ENCODE measurements around the gene SNRNP35.

DNA sequence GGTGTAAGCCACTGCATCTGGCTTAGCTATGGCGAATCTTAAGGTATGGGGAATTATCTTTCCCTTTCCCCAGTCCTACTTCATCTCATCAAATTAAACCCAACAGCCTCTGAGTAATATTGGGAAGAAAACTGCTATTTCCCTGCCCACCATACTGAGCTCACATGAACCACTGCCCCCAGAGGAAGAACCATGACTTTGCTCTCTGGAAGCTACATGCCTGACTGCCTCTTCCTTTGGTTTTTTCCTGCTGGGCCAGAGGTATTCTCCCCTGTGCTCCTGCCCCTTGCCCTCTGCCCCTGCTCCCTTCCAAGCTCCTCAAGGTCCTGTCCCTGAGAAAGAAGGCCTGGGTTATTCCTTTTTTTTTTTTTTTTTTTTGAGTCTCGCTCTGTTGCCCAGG, 36.6 kb upstream of the SNRNP35 start:
- no peak for TF ChIP-seq ZNF747 (tag by site-specific recombination; IDR thresholded peaks at IDR 0.05)
- no peak for TF ChIP-seq ZBTB7A (tag by site-specific recombination; IDR thresholded peaks at IDR 0.05; ENCODE audit: low read depth)
- TF ChIP-seq, protein P1, sequence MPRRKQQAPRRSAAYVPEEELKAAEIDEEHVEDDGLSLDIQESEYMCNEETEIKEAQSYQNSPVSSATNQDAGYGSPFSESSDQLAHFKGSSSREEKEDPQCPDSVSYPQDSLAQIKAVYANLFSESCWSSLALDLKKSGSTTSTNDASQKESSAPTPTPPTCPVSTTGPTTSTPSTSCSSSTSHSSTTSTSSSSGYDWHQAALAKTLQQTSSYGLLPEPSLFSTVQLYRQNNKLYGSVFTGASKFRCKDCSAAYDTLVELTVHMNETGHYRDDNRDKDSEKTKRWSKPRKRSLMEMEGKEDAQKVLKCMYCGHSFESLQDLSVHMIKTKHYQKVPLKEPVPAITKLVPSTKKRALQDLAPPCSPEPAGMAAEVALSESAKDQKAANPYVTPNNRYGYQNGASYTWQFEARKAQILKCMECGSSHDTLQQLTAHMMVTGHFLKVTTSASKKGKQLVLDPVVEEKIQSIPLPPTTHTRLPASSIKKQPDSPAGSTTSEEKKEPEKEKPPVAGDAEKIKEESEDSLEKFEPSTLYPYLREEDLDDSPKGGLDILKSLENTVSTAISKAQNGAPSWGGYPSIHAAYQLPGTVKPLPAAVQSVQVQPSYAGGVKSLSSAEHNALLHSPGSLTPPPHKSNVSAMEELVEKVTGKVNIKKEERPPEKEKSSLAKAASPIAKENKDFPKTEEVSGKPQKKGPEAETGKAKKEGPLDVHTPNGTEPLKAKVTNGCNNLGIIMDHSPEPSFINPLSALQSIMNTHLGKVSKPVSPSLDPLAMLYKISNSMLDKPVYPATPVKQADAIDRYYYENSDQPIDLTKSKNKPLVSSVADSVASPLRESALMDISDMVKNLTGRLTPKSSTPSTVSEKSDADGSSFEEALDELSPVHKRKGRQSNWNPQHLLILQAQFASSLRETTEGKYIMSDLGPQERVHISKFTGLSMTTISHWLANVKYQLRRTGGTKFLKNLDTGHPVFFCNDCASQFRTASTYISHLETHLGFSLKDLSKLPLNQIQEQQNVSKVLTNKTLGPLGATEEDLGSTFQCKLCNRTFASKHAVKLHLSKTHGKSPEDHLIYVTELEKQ (tag by site-specific recombination; IDR thresholded peaks at IDR 0.05; ENCODE audit: borderline replicate concordance): no peak
- TF ChIP-seq, protein P2, sequence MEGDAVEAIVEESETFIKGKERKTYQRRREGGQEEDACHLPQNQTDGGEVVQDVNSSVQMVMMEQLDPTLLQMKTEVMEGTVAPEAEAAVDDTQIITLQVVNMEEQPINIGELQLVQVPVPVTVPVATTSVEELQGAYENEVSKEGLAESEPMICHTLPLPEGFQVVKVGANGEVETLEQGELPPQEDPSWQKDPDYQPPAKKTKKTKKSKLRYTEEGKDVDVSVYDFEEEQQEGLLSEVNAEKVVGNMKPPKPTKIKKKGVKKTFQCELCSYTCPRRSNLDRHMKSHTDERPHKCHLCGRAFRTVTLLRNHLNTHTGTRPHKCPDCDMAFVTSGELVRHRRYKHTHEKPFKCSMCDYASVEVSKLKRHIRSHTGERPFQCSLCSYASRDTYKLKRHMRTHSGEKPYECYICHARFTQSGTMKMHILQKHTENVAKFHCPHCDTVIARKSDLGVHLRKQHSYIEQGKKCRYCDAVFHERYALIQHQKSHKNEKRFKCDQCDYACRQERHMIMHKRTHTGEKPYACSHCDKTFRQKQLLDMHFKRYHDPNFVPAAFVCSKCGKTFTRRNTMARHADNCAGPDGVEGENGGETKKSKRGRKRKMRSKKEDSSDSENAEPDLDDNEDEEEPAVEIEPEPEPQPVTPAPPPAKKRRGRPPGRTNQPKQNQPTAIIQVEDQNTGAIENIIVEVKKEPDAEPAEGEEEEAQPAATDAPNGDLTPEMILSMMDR (tag by site-specific recombination; IDR thresholded peaks at IDR 0.05): no peak
- no peak for TF ChIP-seq BCL11A (tag by site-specific recombination; IDR thresholded peaks at IDR 0.05; ENCODE audit: low read depth)
- TF ChIP-seq, protein P3, sequence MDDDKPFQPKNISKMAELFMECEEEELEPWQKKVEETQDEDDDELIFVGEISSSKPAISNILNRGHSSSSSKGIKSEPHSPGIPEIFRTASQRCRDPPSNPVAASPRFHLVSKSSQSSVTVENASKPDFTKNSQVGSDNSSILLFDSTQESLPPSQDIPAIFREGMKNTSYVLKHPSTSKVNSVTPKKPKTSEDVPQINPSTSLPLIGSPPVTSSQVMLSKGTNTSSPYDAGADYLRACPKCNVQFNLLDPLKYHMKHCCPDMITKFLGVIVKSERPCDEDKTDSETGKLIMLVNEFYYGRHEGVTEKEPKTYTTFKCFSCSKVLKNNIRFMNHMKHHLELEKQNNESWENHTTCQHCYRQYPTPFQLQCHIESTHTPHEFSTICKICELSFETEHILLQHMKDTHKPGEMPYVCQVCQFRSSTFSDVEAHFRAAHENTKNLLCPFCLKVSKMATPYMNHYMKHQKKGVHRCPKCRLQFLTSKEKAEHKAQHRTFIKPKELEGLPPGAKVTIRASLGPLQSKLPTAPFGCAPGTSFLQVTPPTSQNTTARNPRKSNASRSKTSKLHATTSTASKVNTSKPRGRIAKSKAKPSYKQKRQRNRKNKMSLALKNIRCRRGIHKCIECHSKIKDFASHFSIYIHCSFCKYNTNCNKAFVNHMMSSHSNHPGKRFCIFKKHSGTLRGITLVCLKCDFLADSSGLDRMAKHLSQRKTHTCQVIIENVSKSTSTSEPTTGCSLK (tag by site-specific recombination; IDR thresholded peaks at IDR 0.05): no peak
- TF ChIP-seq ZNF274 (IDR thresholded peaks at IDR 0.05; ENCODE audit: low read length): no peak
- no peak for TF ChIP-seq ZNF274 (tag by site-specific recombination; IDR thresholded peaks at IDR 0.05; ENCODE audit: borderline replicate concordance)
- no peak for TF ChIP-seq ZNF76 (tag by site-specific recombination; IDR thresholded peaks at IDR 0.05; ENCODE audit: borderline replicate concordance, low read depth)
- no peak for TF ChIP-seq ZNF23 (tag by site-specific recombination; IDR thresholded peaks at IDR 0.05; ENCODE audit: borderline replicate concordance)
- TF ChIP-seq ZNF223 (tag by site-specific recombination; IDR thresholded peaks at IDR 0.05): no peak
- TF ChIP-seq ZNF549 (tag by site-specific recombination; IDR thresholded peaks at IDR 0.05): no peak
- no peak for TF ChIP-seq ZNF629 (tag by site-specific recombination; IDR thresholded peaks at IDR 0.05)
- no peak for TF ChIP-seq ZEB2 (tag by site-specific recombination; IDR thresholded peaks at IDR 0.05)
- no peak for TF ChIP-seq ZFP37 (tag by site-specific recombination; IDR thresholded peaks at IDR 0.05)

Measured in HEK293 (cell line).